ENCODE data around the gene TXNL4A.
"Not testable (repeated sequence)": the region's sequence is repeated elsewhere in the genome, so short reads cannot be mapped to it uniquely, and the experiment has no call there.

The TXNL4A gene

GRCh38 chr18:79963658-79964329 is 24.6 kb downstream of the TXNL4A start:
- DNase-seq (ENCODE audit: low spot score): no peak

GRCh38 chr18:79962835-79963657 is 25.3 kb downstream of the TXNL4A start:
- DNase-seq (ENCODE audit: low spot score): no peak

GRCh38 chr18:79962311-79962710 is 26.1 kb downstream of the TXNL4A start:
- DNase-seq (ENCODE audit: low spot score): no peak

- DNase-seq (ENCODE audit: low spot score): no peak
Observed at GRCh38 chr18:79961527-79962291, 26.7 kb downstream of the TXNL4A start.

- no peak for DNase-seq (ENCODE audit: low spot score)
Observed at GRCh38 chr18:79960921-79961526, 27.3 kb downstream of the TXNL4A start.

- not testable (repeated sequence) for DNase-seq (ENCODE audit: low spot score)
Observed at GRCh38 chr18:79960161-79960801, 28.1 kb downstream of the TXNL4A start.

GRCh38 chr18:79958981-79959380 is 29.4 kb downstream of the TXNL4A start:
- no peak for DNase-seq (ENCODE audit: low spot score)

GRCh38 chr18:79956276-79956675 is 32.1 kb downstream of the TXNL4A start:
- no peak for DNase-seq (ENCODE audit: low spot score)

GRCh38 chr18:79955302-79956075 is 32.9 kb downstream of the TXNL4A start:
- no peak for DNase-seq (ENCODE audit: low spot score)

GRCh38 chr18:79954791-79955190 is 33.6 kb downstream of the TXNL4A start:
- peak; percentile 33 for DNase-seq (ENCODE audit: low spot score)

GRCh38 chr18:79953971-79954651 is 34.3 kb downstream of the TXNL4A start:
- peak; percentile 56 for DNase-seq (ENCODE audit: low spot score)

GRCh38 chr18:79952996-79953559 is 35.3 kb downstream of the TXNL4A start:
- DNase-seq (ENCODE audit: low spot score): peak; percentile 61

GRCh38 chr18:79952456-79952995 is 35.8 kb downstream of the TXNL4A start:
- no peak for DNase-seq (ENCODE audit: low spot score)

GRCh38 chr18:79951545-79952455 is 36.6 kb downstream of the TXNL4A start, which contains the start of gene SLC66A2:
TSS of gene SLC66A2 (minus strand) at chr18:79951653. CDS start at chr18:79950926, 727 bp downstream.
- DNase-seq (ENCODE audit: low spot score): peak; percentile 98

- DNase-seq (ENCODE audit: low spot score): no peak
Observed at GRCh38 chr18:79950515-79951341, 37.6 kb downstream of the TXNL4A start.

GRCh38 chr18:79949697-79950487 is 38.5 kb downstream of the TXNL4A start:
- peak; percentile 61 for DNase-seq (ENCODE audit: low spot score)

Data from left forelimb (tissue), 1 donor.